ENCODE results near the gene FUOM.

GRCh38 chr10:133353988-133354605, 3.7 kb downstream of the FUOM start:
- no peak for TF ChIP-seq SUZ12 (IDR thresholded peaks at IDR 0.05; ENCODE audit: low read length)
- TF ChIP-seq, protein P1, sequence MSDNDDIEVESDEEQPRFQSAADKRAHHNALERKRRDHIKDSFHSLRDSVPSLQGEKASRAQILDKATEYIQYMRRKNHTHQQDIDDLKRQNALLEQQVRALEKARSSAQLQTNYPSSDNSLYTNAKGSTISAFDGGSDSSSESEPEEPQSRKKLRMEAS (IDR thresholded peaks at IDR 0.05) = no peak
- no peak for TF ChIP-seq HDAC2 (IDR thresholded peaks at IDR 0.05; ENCODE audit: borderline replicate concordance in 1 of 2, low read depth in 2 of 2, low read length in 2 of 2)
- TF ChIP-seq, protein P2, sequence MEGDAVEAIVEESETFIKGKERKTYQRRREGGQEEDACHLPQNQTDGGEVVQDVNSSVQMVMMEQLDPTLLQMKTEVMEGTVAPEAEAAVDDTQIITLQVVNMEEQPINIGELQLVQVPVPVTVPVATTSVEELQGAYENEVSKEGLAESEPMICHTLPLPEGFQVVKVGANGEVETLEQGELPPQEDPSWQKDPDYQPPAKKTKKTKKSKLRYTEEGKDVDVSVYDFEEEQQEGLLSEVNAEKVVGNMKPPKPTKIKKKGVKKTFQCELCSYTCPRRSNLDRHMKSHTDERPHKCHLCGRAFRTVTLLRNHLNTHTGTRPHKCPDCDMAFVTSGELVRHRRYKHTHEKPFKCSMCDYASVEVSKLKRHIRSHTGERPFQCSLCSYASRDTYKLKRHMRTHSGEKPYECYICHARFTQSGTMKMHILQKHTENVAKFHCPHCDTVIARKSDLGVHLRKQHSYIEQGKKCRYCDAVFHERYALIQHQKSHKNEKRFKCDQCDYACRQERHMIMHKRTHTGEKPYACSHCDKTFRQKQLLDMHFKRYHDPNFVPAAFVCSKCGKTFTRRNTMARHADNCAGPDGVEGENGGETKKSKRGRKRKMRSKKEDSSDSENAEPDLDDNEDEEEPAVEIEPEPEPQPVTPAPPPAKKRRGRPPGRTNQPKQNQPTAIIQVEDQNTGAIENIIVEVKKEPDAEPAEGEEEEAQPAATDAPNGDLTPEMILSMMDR (IDR thresholded peaks at IDR 0.05; ENCODE audit: control extremely low read depth in 1 of 3, insufficient read depth in 1 of 3, low read depth in 1 of 3, low read length in 3 of 3) = no peak
- TF ChIP-seq POLR2AphosphoS5 (IDR thresholded peaks at IDR 0.05; ENCODE audit: low read depth, low read length) = no peak
- TF ChIP-seq JUND (IDR thresholded peaks at IDR 0.05; ENCODE audit: low read length) = no peak
- TF ChIP-seq POLR2A (IDR thresholded peaks at IDR 0.05; ENCODE audit: control extremely low read depth in 1 of 2, low read depth in 2 of 2, low read length in 2 of 2) = no peak
- no peak for TF ChIP-seq CEBPB (IDR thresholded peaks at IDR 0.05; ENCODE audit: low read depth, low read length)
- no peak for TF ChIP-seq JUN (IDR thresholded peaks at IDR 0.05; ENCODE audit: low read depth, low read length)
- TF ChIP-seq BCL11A (IDR thresholded peaks at IDR 0.05; ENCODE audit: low read depth in 2 of 2, low read length in 2 of 2) = no peak
